VCaP (cell line): ENCODE measurements around the gene ACAD10.
"Not testable (repeated sequence)": the region's sequence is repeated elsewhere in the genome, so short reads cannot be mapped to it uniquely, and the experiment has no call there.

Experiments
- H3K27ac ChIP-seq: fragments of 450-650 bp; 2 replicates; pipeline ENCODE4 v1.5.1; 2017
- TF ChIP-seq, protein P1 (sequence below): fragments of 450-650 bp; conservative IDR thresholded peaks from 2 replicates; pipeline ENCODE4 v1.5.1; 2017; ENCODE audit warnings: mild to moderate bottlenecking, moderate library complexity

ACAD10 gene

GRCh38 chr12:111650912-111651311 lies 34.9 kb upstream of the ACAD10 start:
- TF ChIP-seq, protein P1, sequence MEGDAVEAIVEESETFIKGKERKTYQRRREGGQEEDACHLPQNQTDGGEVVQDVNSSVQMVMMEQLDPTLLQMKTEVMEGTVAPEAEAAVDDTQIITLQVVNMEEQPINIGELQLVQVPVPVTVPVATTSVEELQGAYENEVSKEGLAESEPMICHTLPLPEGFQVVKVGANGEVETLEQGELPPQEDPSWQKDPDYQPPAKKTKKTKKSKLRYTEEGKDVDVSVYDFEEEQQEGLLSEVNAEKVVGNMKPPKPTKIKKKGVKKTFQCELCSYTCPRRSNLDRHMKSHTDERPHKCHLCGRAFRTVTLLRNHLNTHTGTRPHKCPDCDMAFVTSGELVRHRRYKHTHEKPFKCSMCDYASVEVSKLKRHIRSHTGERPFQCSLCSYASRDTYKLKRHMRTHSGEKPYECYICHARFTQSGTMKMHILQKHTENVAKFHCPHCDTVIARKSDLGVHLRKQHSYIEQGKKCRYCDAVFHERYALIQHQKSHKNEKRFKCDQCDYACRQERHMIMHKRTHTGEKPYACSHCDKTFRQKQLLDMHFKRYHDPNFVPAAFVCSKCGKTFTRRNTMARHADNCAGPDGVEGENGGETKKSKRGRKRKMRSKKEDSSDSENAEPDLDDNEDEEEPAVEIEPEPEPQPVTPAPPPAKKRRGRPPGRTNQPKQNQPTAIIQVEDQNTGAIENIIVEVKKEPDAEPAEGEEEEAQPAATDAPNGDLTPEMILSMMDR = no peak

DNA sequence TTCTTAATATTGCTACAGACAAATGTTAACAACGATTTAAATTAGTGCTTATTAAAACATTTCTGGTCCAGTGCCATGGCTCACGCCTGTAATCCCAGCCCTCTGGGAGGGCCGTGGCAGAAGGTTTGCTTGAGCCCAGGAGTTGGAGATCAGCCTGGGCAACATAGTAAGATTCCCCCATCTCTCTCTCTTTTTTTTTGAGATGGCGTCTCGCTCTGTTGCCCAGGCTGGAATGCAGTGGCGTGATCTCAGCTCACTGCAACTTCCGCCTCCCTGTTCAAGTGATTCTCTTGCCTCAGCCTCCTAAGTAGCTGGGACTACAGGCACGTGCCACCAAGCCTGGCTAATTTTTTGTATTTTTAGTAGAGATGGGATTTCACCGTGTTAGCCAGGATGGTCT lies 33.3 kb upstream of the ACAD10 start:
- not testable (repeated sequence) for H3K27ac ChIP-seq

More at GRCh38 chr12:111650912-111651311, 34.9 kb upstream of the ACAD10 start:
- no peak overlapping the region for H3K27ac ChIP-seq

GRCh38 chr12:111653596-111653995 lies 32.3 kb upstream of the ACAD10 start:
- TF ChIP-seq, protein P1 = no peak
- no peak overlapping the region for H3K27ac ChIP-seq

DNA sequence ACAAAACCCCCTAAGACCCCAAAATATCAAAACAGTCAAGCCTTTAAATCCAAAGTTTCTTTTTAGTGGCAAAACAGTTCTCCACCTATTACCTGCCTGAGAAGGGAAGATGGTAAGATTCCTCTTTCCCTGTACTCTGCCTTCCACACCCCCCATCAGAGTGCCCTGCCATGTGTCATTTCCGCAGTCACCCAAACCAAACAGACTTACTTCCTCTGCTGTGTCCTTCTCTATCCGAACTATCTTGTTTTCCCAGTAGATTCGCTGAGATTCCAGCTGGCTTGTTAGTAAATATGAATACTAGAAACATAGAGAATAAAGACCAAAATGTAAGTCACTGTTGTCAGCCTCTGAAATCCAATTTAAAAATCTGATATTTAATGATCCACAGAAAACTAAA lies 30.5 kb upstream of the ACAD10 start:
- H3K27ac ChIP-seq = no peak overlapping the region
- TF ChIP-seq, protein P1 = no peak

- TF ChIP-seq, protein P1 = no peak
These were observed 29.8 kb upstream of the ACAD10 start for GRCh38 chr12:111656016-111656415.

DNA sequence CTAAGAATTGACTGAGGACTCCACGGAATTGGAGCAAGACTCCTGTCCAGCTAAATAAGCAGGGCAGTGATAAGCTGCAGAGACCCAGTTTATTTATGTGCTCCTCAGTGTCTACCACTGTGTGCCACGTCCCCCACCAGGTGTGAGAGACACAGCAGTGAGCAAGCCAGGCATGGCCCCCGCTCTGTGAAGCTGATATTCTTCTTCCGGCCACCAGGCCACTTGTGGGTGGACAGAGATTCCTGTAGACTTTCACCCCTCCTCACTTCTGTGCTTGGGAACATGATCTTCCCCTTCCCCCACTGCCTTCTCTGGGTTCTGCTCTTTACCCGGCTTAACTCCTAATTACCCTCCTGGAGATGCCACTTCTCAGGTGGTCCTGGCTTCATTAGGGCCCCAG lies 21.4 kb upstream of the ACAD10 start:
- TF ChIP-seq, protein P1 = no peak
- H3K27ac ChIP-seq = no peak overlapping the region

More at GRCh38 chr12:111656016-111656415, 29.8 kb upstream of the ACAD10 start:
- no peak overlapping the region for H3K27ac ChIP-seq

- TF ChIP-seq, protein P1 = no peak
- H3K27ac ChIP-seq = no peak overlapping the region
These were observed 20.6 kb upstream of the ACAD10 start for GRCh38 chr12:111664961-111665865.

DNA sequence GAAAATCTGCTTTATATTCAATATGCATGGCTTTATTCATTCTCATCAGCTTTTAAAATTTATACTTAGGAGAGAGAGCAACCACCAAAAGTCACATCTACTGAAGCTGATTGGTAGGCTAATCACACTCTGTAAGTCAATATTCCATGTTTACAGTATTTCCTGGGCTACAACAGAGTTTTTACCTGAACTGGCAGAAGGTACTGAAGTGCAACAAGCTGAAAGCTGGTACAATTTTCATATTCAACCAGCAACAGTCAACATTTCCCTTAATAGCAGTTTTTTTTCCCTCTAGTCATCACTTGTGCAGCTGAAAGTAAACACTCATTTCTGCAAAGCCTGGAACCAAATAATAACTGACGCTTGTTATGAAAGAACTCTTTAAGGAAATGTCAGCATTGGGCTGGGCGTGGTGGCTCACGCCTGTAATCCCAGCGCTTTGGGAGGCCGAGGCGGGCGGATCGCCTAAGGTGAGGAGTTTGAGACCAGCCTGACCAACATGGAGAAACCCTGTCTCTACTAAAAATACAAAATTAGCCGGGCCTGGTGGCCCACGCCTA lies 13.0 kb upstream of the ACAD10 start:
- H3K27ac ChIP-seq = no peak overlapping the region
- TF ChIP-seq, protein P1 = no peak
